ENCODE data around the gene VPS39.

VPS39 gene

GRCh38 chr15:42194513-42194912 is 13.6 kb downstream of the VPS39 start:
- Histone ChIP-seq H3K9me3 (ENCODE audit: insufficient read depth, low read depth, low read length) (no peaks in the 10 kb centered on the region), H3K36me3 (ENCODE audit: insufficient read depth, low read depth, low read length) (peaks cover 28% of the 10 kb centered on the region), H3K27me3 (ENCODE audit: insufficient read depth, low read length) (no peaks in the 10 kb centered on the region)

GRCh38 chr15:42193383-42193782 is 14.7 kb downstream of the VPS39 start:
- Histone ChIP-seq H3K36me3 (ENCODE audit: insufficient read depth, low read depth, low read length) (peaks cover 32% of the 10 kb centered on the region), H3K4me3 (ENCODE audit: low read length) (no peak overlapping the region)

More at GRCh38 chr15:42194513-42194912, 13.6 kb downstream of the VPS39 start:
- no peak overlapping the region for H3K9ac ChIP-seq (ENCODE audit: low read depth, low read length)
- no peak overlapping the region for H3K27ac ChIP-seq (ENCODE audit: low read length)
- H3K4me1 ChIP-seq (ENCODE audit: insufficient read depth, low read length), result no peaks in the 10 kb centered on the region
- H3K4me3 ChIP-seq (ENCODE audit: low read length), result no peak overlapping the region

GRCh38 chr15:42191610-42192346 is 16.3 kb downstream of the VPS39 start:
- no peak overlapping the region for H3K27ac ChIP-seq (ENCODE audit: low read length)
- no peaks in the 10 kb centered on the region for H3K4me1 ChIP-seq (ENCODE audit: insufficient read depth, low read length)
- no peaks in the 10 kb centered on the region for H3K9me3 ChIP-seq (ENCODE audit: insufficient read depth, low read depth, low read length)
- no peak overlapping the region for H3K9ac ChIP-seq (ENCODE audit: low read depth, low read length)
- H3K4me3 ChIP-seq (ENCODE audit: low read length), result no peak overlapping the region
- H3K27me3 ChIP-seq (ENCODE audit: insufficient read depth, low read length), result no peaks in the 10 kb centered on the region
- peaks cover 38% of the 10 kb centered on the region for H3K36me3 ChIP-seq (ENCODE audit: insufficient read depth, low read depth, low read length)

More at GRCh38 chr15:42193383-42193782, 14.7 kb downstream of the VPS39 start:
- H3K27ac ChIP-seq (ENCODE audit: low read length), result no peak overlapping the region
- no peak overlapping the region for H3K9ac ChIP-seq (ENCODE audit: low read depth, low read length)
- H3K9me3 ChIP-seq (ENCODE audit: insufficient read depth, low read depth, low read length), result no peaks in the 10 kb centered on the region
- H3K4me1 ChIP-seq (ENCODE audit: insufficient read depth, low read length), result no peaks in the 10 kb centered on the region
- H3K27me3 ChIP-seq (ENCODE audit: insufficient read depth, low read length), result no peaks in the 10 kb centered on the region

GRCh38 chr15:42190370-42190769 is 17.7 kb downstream of the VPS39 start:
- Histone ChIP-seq H3K27ac (ENCODE audit: low read length) (no peak overlapping the region), H3K9me3 (ENCODE audit: insufficient read depth, low read depth, low read length) (no peaks in the 10 kb centered on the region), H3K9ac (ENCODE audit: low read depth, low read length) (no peak overlapping the region), H3K36me3 (ENCODE audit: insufficient read depth, low read depth, low read length) (peaks cover 52% of the 10 kb centered on the region), H3K4me1 (ENCODE audit: insufficient read depth, low read length) (no peaks in the 10 kb centered on the region), H3K4me3 (ENCODE audit: low read length) (no peak overlapping the region), H3K27me3 (ENCODE audit: insufficient read depth, low read length) (no peaks in the 10 kb centered on the region)

GRCh38 chr15:42185801-42186200 is 22.3 kb downstream of the VPS39 start:
- Histone ChIP-seq H3K27ac (ENCODE audit: low read length) (no peak overlapping the region), H3K4me3 (ENCODE audit: low read length) (no peak overlapping the region), H3K36me3 (ENCODE audit: insufficient read depth, low read depth, low read length) (peaks cover 82% of the 10 kb centered on the region), H3K9me3 (ENCODE audit: insufficient read depth, low read depth, low read length) (no peaks in the 10 kb centered on the region), H3K27me3 (ENCODE audit: insufficient read depth, low read length) (no peaks in the 10 kb centered on the region), H3K4me1 (ENCODE audit: insufficient read depth, low read length) (no peaks in the 10 kb centered on the region), H3K9ac (ENCODE audit: low read depth, low read length) (no peak overlapping the region)

GRCh38 chr15:42184736-42185135 is 23.4 kb downstream of the VPS39 start:
- no peaks in the 10 kb centered on the region for H3K4me1 ChIP-seq (ENCODE audit: insufficient read depth, low read length)
- peaks cover 82% of the 10 kb centered on the region for H3K36me3 ChIP-seq (ENCODE audit: insufficient read depth, low read depth, low read length)
- H3K9me3 ChIP-seq (ENCODE audit: insufficient read depth, low read depth, low read length), result no peaks in the 10 kb centered on the region
- no peak overlapping the region for H3K4me3 ChIP-seq (ENCODE audit: low read length)
- H3K27me3 ChIP-seq (ENCODE audit: insufficient read depth, low read length), result no peaks in the 10 kb centered on the region
- H3K27ac ChIP-seq (ENCODE audit: low read length), result no peak overlapping the region
- H3K9ac ChIP-seq (ENCODE audit: low read depth, low read length), result no peak overlapping the region

GRCh38 chr15:42184296-42184695 is 23.8 kb downstream of the VPS39 start:
- H3K4me1 ChIP-seq (ENCODE audit: insufficient read depth, low read length), result no peaks in the 10 kb centered on the region
- H3K27ac ChIP-seq (ENCODE audit: low read length), result no peak overlapping the region
- H3K36me3 ChIP-seq (ENCODE audit: insufficient read depth, low read depth, low read length), result peaks cover 83% of the 10 kb centered on the region
- no peak overlapping the region for H3K4me3 ChIP-seq (ENCODE audit: low read length)
- no peak overlapping the region for H3K9ac ChIP-seq (ENCODE audit: low read depth, low read length)
- no peaks in the 10 kb centered on the region for H3K9me3 ChIP-seq (ENCODE audit: insufficient read depth, low read depth, low read length)
- no peaks in the 10 kb centered on the region for H3K27me3 ChIP-seq (ENCODE audit: insufficient read depth, low read length)

GRCh38 chr15:42182961-42183360 is 25.1 kb downstream of the VPS39 start:
- Histone ChIP-seq H3K9me3 (ENCODE audit: insufficient read depth, low read depth, low read length) (no peaks in the 10 kb centered on the region), H3K27ac (ENCODE audit: low read length) (no peak overlapping the region), H3K4me3 (ENCODE audit: low read length) (no peak overlapping the region), H3K4me1 (ENCODE audit: insufficient read depth, low read length) (no peaks in the 10 kb centered on the region), H3K36me3 (ENCODE audit: insufficient read depth, low read depth, low read length) (peaks cover 80% of the 10 kb centered on the region), H3K9ac (ENCODE audit: low read depth, low read length) (no peak overlapping the region), H3K27me3 (ENCODE audit: insufficient read depth, low read length) (no peaks in the 10 kb centered on the region)

- Histone ChIP-seq H3K9me3 (ENCODE audit: insufficient read depth, low read depth, low read length) (no peaks in the 10 kb centered on the region), H3K27me3 (ENCODE audit: insufficient read depth, low read length) (no peaks in the 10 kb centered on the region), H3K36me3 (ENCODE audit: insufficient read depth, low read depth, low read length) (peaks cover 77% of the 10 kb centered on the region), H3K27ac (ENCODE audit: low read length) (no peak overlapping the region), H3K9ac (ENCODE audit: low read depth, low read length) (no peak overlapping the region), H3K4me1 (ENCODE audit: insufficient read depth, low read length) (no peaks in the 10 kb centered on the region), H3K4me3 (ENCODE audit: low read length) (no peak overlapping the region)
Observed at GRCh38 chr15:42182328-42182886, 25.7 kb downstream of the VPS39 start.

- Histone ChIP-seq H3K4me3 (ENCODE audit: low read length) (no peak overlapping the region), H3K9ac (ENCODE audit: low read depth, low read length) (no peak overlapping the region), H3K36me3 (ENCODE audit: insufficient read depth, low read depth, low read length) (peaks cover 64% of the 10 kb centered on the region), H3K27me3 (ENCODE audit: insufficient read depth, low read length) (no peaks in the 10 kb centered on the region), H3K27ac (ENCODE audit: low read length) (no peak overlapping the region), H3K4me1 (ENCODE audit: insufficient read depth, low read length) (no peaks in the 10 kb centered on the region), H3K9me3 (ENCODE audit: insufficient read depth, low read depth, low read length) (no peaks in the 10 kb centered on the region)
Observed at GRCh38 chr15:42178056-42178455, 30.0 kb downstream of the VPS39 start.

- no peak overlapping the region for H3K27ac ChIP-seq (ENCODE audit: low read length)
- H3K9me3 ChIP-seq (ENCODE audit: insufficient read depth, low read depth, low read length), result no peaks in the 10 kb centered on the region
- no peak overlapping the region for H3K9ac ChIP-seq (ENCODE audit: low read depth, low read length)
- peaks cover 71% of the 10 kb centered on the region for H3K36me3 ChIP-seq (ENCODE audit: insufficient read depth, low read depth, low read length)
- H3K4me3 ChIP-seq (ENCODE audit: low read length), result no peak overlapping the region
- H3K4me1 ChIP-seq (ENCODE audit: insufficient read depth, low read length), result no peaks in the 10 kb centered on the region
- H3K27me3 ChIP-seq (ENCODE audit: insufficient read depth, low read length), result no peaks in the 10 kb centered on the region
Observed at GRCh38 chr15:42175671-42176070, 32.4 kb downstream of the VPS39 start.

GRCh38 chr15:42172475-42172874 is 35.6 kb downstream of the VPS39 start:
- Histone ChIP-seq H3K9me3 (ENCODE audit: insufficient read depth, low read depth, low read length) (no peaks in the 10 kb centered on the region), H3K27me3 (ENCODE audit: insufficient read depth, low read length) (no peaks in the 10 kb centered on the region), H3K4me1 (ENCODE audit: insufficient read depth, low read length) (no peaks in the 10 kb centered on the region), H3K27ac (ENCODE audit: low read length) (no peak overlapping the region), H3K4me3 (ENCODE audit: low read length) (no peak overlapping the region), H3K36me3 (ENCODE audit: insufficient read depth, low read depth, low read length) (peaks cover 78% of the 10 kb centered on the region), H3K9ac (ENCODE audit: low read depth, low read length) (no peak overlapping the region)

Data from iPS-20b (cell line).